Body of pancreas (tissue), 4 donors: ENCODE measurements around the gene PALLD.

ENCODE experiments used
- POLR2A ChIP-seq, 3 donors: fragments of 450-650 bp; IDR thresholded peaks; one replicate each; pipeline ENCODE4 v1.6.1; 2016; ENCODE audit warnings: antibody characterized with exemption in 3 of 3, mild to moderate bottlenecking in 2 of 3
- TF ChIP-seq, protein P1 (sequence below), 7 experiments: fragments of 450-650 bp in 4 of 7; fragments of 200-600 bp in 3 of 7; sonication (generic) in 3 of 7; IDR thresholded peaks; one replicate each; pipeline ENCODE4 v1.5.1; 2016 to 2019; ENCODE audit warnings: antibody characterized with exemption in 7 of 7

- TF ChIP-seq POLR2A (IDR thresholded peaks at IDR 0.05): no peak
- TF ChIP-seq, protein P1, sequence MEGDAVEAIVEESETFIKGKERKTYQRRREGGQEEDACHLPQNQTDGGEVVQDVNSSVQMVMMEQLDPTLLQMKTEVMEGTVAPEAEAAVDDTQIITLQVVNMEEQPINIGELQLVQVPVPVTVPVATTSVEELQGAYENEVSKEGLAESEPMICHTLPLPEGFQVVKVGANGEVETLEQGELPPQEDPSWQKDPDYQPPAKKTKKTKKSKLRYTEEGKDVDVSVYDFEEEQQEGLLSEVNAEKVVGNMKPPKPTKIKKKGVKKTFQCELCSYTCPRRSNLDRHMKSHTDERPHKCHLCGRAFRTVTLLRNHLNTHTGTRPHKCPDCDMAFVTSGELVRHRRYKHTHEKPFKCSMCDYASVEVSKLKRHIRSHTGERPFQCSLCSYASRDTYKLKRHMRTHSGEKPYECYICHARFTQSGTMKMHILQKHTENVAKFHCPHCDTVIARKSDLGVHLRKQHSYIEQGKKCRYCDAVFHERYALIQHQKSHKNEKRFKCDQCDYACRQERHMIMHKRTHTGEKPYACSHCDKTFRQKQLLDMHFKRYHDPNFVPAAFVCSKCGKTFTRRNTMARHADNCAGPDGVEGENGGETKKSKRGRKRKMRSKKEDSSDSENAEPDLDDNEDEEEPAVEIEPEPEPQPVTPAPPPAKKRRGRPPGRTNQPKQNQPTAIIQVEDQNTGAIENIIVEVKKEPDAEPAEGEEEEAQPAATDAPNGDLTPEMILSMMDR (IDR thresholded peaks at IDR 0.05): no peak
Measured at GRCh38 chr4:168866635-168867034, 369.8 kb downstream of the PALLD start.
